CD4-positive, alpha-beta T cell treated with Interleukin-17A for 4 hours (primary cell): Measurements from ENCODE around the gene DCN.

Experiments
- DNase-seq: peaks from one replicate; pipeline ENCODE4 v3.0.0-alpha.2; 2020; ENCODE audit warnings: mixed read lengths

Gene DCN

DNA sequence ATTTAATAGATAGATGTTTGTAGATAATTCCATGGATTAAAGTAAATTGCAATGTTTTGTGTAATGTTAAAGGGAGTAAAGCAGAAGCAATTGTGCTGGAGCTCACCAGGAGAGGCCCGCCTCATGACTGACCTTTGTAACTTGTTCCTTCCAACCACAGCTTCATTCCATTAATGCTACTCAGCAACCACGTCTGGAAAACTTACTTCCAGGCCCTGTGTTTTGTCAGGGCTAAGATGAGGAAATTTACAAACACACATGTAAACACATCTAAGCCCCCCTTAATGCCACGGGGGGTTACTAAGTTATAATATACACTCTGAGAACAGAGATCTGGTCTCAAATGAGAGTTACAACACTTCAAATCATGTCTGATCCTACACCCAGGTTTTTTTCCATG is 83.7 kb downstream of the DCN start:
- DNase-seq, result no peak

DNA sequence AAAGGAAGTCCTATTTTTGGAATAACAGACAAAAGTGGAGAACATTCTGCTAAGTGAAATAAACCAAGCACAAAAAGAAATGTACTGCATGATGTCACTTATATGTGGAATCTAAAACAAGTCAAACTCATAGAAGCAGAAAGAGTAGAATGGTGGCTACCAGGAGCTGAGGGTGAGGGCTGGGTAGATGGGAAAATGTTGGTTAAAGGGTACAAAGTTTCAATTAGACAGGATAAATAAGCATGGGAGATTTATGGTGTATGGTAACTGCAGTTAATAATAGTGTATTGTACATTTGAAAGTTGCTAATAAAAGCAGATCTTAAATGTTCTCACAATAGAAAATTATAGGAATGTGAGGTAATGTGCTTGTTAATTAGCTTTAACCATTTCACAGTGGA is 84.2 kb downstream of the DCN start:
- DNase-seq, result no peak

DNA sequence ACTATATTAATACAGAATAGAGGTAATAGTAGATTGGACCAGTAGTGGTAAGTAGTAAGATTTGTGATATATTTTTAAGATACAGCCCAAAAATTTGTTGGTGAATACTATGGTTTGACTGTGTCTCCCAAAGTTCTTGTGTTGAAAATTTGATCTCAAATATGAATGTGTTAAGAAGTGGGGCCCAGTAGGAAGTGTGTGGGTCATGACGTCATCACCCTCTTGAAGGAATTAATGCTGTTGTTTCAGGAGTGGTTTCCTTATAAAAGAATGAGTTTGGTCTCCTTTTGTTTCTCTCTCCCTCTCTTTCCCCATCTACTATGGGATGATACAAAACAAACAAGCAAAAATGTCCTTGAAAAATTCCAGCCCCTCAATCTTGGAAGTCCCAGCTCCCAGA is 87.7 kb downstream of the DCN start:
- no peak for DNase-seq

DNA sequence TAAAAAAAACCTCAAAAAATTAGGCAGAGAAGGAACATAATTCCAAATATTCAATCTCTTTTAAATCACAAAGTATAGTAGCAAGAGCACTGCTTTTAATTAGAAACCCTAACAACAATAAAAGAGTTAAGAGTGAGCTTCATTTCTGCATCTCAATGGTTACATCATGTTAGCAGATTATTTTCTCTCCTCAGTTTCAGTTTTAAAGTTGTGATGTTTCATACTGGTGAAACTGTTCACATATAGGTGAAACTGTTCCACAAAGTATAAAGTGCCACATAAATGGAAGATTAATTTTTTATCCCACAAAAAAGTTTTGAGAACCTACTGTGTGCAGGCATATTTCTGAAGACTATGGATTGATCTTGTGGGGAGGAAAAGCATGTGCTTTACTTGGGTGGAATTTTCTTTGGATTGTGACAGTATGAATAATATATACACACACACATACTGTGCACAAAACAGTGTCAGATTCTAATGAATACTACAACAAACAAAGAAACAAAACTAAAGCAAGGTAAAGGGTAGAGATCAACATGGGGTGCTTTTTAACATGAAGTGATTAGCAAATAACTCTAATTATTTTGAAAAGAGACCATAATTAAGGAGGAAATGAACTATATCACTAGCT is 88.5 kb downstream of the DCN start:
- DNase-seq, result no peak

- DNase-seq, result no peak
Measured at GRCh38 chr12:91093341-91093740, 89.3 kb downstream of the DCN start.

- DNase-seq, result no peak
Measured at GRCh38 chr12:91091916-91092715, 90.5 kb downstream of the DCN start.
